Breast epithelium (tissue), 4 donors: ENCODE measurements around the gene PRIM2. TPM values are rescaled to one million over a fixed set of nuclear protein-coding genes. Genes with fewer than 3 reads are reported as not detected.
"Not testable (repeated sequence)": the region's sequence is repeated elsewhere in the genome, so short reads cannot be mapped to it uniquely, and the experiment has no call there.

Experiments used
- DNase-seq, 2 donors: peaks; one replicate each; pipeline ENCODE4 v3.0.0-alpha.2; 2019; ENCODE audit warnings: low spot score in 2 of 2
- H3K27ac ChIP-seq, 2 donors: fragments of 200-600 bp; sonication (generic) in 1 of 2; one replicate each; pipeline ENCODE4 v1.5.1; 2016 to 2019; ENCODE audit warnings: mild to moderate bottlenecking in 1 of 2
- H3K27me3 ChIP-seq, 2 donors: fragments of 200-600 bp; sonication (generic) in 1 of 2; one replicate each; pipeline versions ENCODE4 v1.5.1 to v1.6.0; 2017 to 2019; ENCODE audit warnings: control low read depth in 1 of 2, mild to moderate bottlenecking in 1 of 2
- H3K36me3 ChIP-seq: fragments of 200-600 bp; one replicate; pipeline ENCODE4 v1.5.1; 2019
- H3K4me1 ChIP-seq, 2 donors: fragments of 200-600 bp; sonication (generic); one replicate each; pipeline ENCODE4 v1.5.1; 2016 to 2019; ENCODE audit warnings: control low read depth in 1 of 2
- H3K4me3 ChIP-seq, 3 donors: fragments of 200-600 bp; sonication (generic); 1 replicate in 2 of 3; 2 replicates in 1 of 3; pipeline ENCODE4 v1.5.1; 2016 to 2019; ENCODE audit warnings: mild to moderate bottlenecking in 3 of 3, moderate library complexity in 2 of 3
- H3K9me3 ChIP-seq, 2 donors: fragments of 200-600 bp; sonication (generic) in 1 of 2; one replicate each; pipeline ENCODE4 v1.5.1; 2016 to 2019; ENCODE audit warnings: control low read depth in 1 of 2
- CTCF ChIP-seq, 3 donors: fragments of 450-650 bp; IDR thresholded peaks; one replicate each; pipeline ENCODE4 v1.5.1; 2016 to 2017; ENCODE audit warnings: antibody characterized with exemption in 3 of 3, mild to moderate bottlenecking in 3 of 3, moderate library complexity in 3 of 3
- POLR2A ChIP-seq: fragments of 450-650 bp; IDR thresholded peaks from one replicate; pipeline ENCODE4 v1.6.1; 2016; ENCODE audit warnings: antibody characterized with exemption, mild to moderate bottlenecking, moderate library complexity
- POLR2AphosphoS5 ChIP-seq, 3 donors: sonication (generic); formaldehyde crosslinking; IDR thresholded peaks; one replicate each; pipeline ENCODE4 v1.6.1; 2017; ENCODE audit warnings: antibody characterized with exemption in 3 of 3
- intact Hi-C: fragments of 100-400 bp; cut with DNase I; formaldehyde crosslinking; loops from one replicate; pipeline ENCODE4 v1.15.1; 2023; ENCODE audit warnings: low total_unique reads
- total RNA-seq, 3 donors: library from RNA; depleted of rRNA; stranded (reverse); fragments of >200 nt; gene quantifications; one replicate each; pipeline ENCODE4 v1.1.0, GENCODE V29; 2016

PRIM2 gene
- total RNA-seq, 3 donors from 2014 or later, result 9.3 to 20.1 (median 13.8) TPM

GRCh38 chr6:57423468-57423867 lies 106.0 kb downstream of the PRIM2 start:
- no peak overlapping the region for H3K4me3 ChIP-seq
- no peaks in the 10 kb centered on the region for H3K27me3 ChIP-seq
- intact Hi-C loops, result no loop called here
- H3K27ac ChIP-seq, result no peak overlapping the region
- H3K36me3 ChIP-seq, result no peaks in the 10 kb centered on the region
- H3K4me1 ChIP-seq, result no peaks in the 10 kb centered on the region
- TF ChIP-seq CTCF (IDR thresholded peaks at IDR 0.05) (no peak), POLR2A (no peak), POLR2AphosphoS5 (IDR thresholded peaks at IDR 0.05) (no peak)
- DNase-seq, result no peak
- no peaks in the 10 kb centered on the region for H3K9me3 ChIP-seq

GRCh38 chr6:57431742-57432141 lies 114.3 kb downstream of the PRIM2 start:
- H3K4me3 ChIP-seq, H3K27me3 ChIP-seq, H3K27ac ChIP-seq, H3K9me3 ChIP-seq, H3K36me3 ChIP-seq, DNase-seq, intact Hi-C loops, H3K4me1 ChIP-seq: not testable (repeated sequence)

GRCh38 chr6:57432157-57432556 lies 114.7 kb downstream of the PRIM2 start:
- Histone ChIP-seq H3K4me3 (no peak overlapping the region), H3K36me3 (no peaks in the 10 kb centered on the region), H3K4me1 (no peaks in the 10 kb centered on the region), H3K27ac (no peak overlapping the region), H3K27me3 (no peaks in the 10 kb centered on the region), H3K9me3 (no peaks in the 10 kb centered on the region)
- no peak for DNase-seq
- TF ChIP-seq POLR2AphosphoS5 (IDR thresholded peaks at IDR 0.05) (no peak), CTCF (IDR thresholded peaks at IDR 0.05) (no peak), POLR2A (no peak)
- intact Hi-C loops, result no loop called here

- no peak overlapping the region for H3K27ac ChIP-seq
- no peak for DNase-seq
- no peak overlapping the region for H3K4me3 ChIP-seq
- H3K36me3 ChIP-seq, result no peaks in the 10 kb centered on the region
- no peaks in the 10 kb centered on the region for H3K27me3 ChIP-seq
- intact Hi-C loops, result no loop called here
- no peaks in the 10 kb centered on the region for H3K4me1 ChIP-seq
- TF ChIP-seq POLR2AphosphoS5 (IDR thresholded peaks at IDR 0.05) (no peak), POLR2A (no peak), CTCF (IDR thresholded peaks at IDR 0.05) (no peak)
- H3K9me3 ChIP-seq, result no peaks in the 10 kb centered on the region
These were observed 115.7 kb downstream of the PRIM2 start for GRCh38 chr6:57432919-57433684.

GRCh38 chr6:57433790-57434189 lies 116.4 kb downstream of the PRIM2 start:
- H3K4me1 ChIP-seq, H3K9me3 ChIP-seq, intact Hi-C loops, H3K27me3 ChIP-seq, H3K27ac ChIP-seq, H3K4me3 ChIP-seq, DNase-seq, H3K36me3 ChIP-seq: not testable (repeated sequence)

- no peaks in the 10 kb centered on the region for H3K4me1 ChIP-seq
- no peaks in the 10 kb centered on the region for H3K27me3 ChIP-seq
- no peaks in the 10 kb centered on the region for H3K36me3 ChIP-seq
- DNase-seq, result no peak
- no peak overlapping the region for H3K27ac ChIP-seq
- H3K9me3 ChIP-seq, result no peaks in the 10 kb centered on the region
- TF ChIP-seq CTCF (IDR thresholded peaks at IDR 0.05) (no peak), POLR2AphosphoS5 (IDR thresholded peaks at IDR 0.05) (no peak), POLR2A (no peak)
- no peak overlapping the region for H3K4me3 ChIP-seq
- intact Hi-C loops, result no loop called here
These were observed 117.5 kb downstream of the PRIM2 start for GRCh38 chr6:57434944-57435343.
